NCI-H128 (cell line): ENCODE results near the gene ZNF276.
"Not testable (repeated sequence)": the region's sequence is repeated elsewhere in the genome, so short reads cannot be mapped to it uniquely, and the experiment has no call there.

ENCODE experiments used
- DNase-seq: peaks from one replicate; lab custom pipeline; 2025; ENCODE audit not compliant: unreplicated experiment; lab: John Stamatoyannopoulos, UW

Gene ZNF276

GRCh38 chr16:89779231-89779908 lies 58.0 kb downstream of the ZNF276 start:
- DNase-seq: no peak

DNA sequence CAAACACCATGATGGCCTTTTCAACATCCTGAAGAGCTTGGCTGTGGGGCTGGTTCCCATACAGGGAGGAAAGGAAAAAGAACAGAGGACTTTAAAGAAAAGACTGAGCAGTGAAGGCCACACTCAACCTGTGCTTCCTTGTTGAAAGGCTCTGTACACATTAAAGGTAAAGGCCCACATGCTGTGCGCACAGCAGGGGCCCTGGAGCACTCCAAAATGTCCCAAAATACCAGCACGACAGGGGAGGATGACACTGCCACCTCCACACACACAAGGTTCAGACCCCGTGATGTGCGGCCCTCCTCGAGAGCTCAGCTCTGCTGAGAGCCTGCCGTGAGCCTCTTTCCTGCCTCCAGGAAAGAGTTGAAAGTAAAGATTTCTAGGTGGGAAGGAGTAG lies 58.6 kb downstream of the ZNF276 start:
- DNase-seq: no peak

DNA sequence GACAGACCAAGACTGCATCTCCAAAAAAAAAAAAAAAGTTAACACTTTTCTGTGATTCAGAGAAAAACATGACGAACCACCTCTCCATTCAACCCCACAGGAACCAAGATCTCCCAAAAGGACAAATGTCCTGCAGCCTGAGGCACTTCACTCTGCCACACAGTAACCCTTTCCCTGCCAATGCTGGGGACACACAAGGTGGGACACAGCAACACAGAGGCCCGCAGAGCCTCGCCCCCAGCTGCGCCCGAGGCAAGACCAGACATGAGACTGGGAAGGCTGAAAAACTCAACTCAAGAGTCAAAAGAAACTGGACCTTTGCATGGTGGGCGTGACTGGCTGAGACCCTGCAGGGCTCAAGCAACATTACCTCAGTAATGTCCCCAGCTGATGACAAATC lies 61.2 kb downstream of the ZNF276 start:
- no peak for DNase-seq

GRCh38 chr16:89783952-89784351 lies 62.6 kb downstream of the ZNF276 start:
- not testable (repeated sequence) for DNase-seq

GRCh38 chr16:89784406-89784805 lies 63.1 kb downstream of the ZNF276 start:
- no peak for DNase-seq

DNA sequence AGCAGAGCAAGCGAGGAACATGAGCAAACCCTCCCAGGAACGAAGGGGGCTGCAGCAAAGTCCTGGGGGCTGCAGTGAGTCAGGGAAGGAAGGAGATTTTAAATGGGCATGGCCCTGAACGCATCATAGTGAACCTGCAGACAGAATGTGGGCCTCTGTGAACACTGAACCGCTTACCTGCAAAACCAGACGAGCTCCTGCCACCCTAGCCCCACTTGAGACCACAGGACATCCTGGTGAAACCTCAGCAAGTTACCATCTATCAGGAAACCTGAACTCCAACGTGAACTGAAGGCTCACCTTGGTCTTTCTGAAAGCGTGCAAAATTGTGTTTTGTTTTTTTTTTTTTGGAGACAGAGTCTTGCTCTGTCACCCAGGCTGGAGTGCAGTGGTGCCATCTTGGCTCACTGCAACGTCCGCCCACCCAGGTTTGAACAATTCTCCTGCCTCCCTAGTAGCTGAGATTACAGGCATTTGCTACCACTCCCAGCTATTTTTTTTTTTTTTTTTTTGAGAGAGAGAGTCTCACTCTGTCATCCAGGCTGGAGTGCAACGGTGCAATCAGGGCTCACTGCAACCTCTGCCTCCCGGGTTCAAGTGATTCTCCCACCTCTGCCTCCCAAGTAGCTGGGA lies 64.3 kb downstream of the ZNF276 start:
- DNase-seq: no peak

- no peak for DNase-seq
These were observed 65.4 kb downstream of the ZNF276 start for GRCh38 chr16:89786474-89787364.

- no peak for DNase-seq
These were observed 66.0 kb downstream of the ZNF276 start for GRCh38 chr16:89787365-89787805.
